ENCODE results near the gene DCST2.
"Not testable (repeated sequence)": the region's sequence is repeated elsewhere in the genome, so short reads cannot be mapped to it uniquely, and the experiment has no call there.

Gene DCST2

GRCh38 chr1:154992721-154993571 is 40.6 kb downstream of the DCST2 start:
- DNase-seq (ENCODE audit: low read depth) = no peak
- H3K4me3 ChIP-seq (ENCODE audit: low read depth, low read length) = no peak overlapping the region
- peak; percentile 7 for TF ChIP-seq CTCF (IDR thresholded peaks at IDR 0.05; ENCODE audit: low read depth, low read length, missing control alignments)

DNA sequence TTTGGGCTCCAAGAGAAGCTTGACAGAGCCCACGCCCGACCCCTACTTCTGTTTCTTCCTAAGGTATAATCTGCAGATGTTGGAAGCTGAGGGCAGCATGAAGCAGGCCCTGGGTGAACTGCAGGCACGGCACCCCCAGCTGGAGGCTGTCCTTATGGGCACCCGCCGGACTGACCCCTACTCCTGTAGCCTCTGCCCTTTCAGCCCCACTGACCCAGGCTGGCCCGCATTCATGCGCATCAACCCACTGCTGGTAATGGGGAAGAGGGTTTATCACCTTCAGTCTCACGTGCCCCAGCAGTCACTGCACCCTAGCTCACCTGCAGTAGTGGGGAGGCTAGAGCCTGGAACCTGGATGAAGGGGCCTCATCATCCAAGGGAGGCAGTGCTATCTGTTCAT is 43.3 kb downstream of the DCST2 start:
- H3K4me3 ChIP-seq (ENCODE audit: low read depth, low read length) = no peak overlapping the region
- no peak for DNase-seq (ENCODE audit: low read depth)
- no peak for TF ChIP-seq CTCF (IDR thresholded peaks at IDR 0.05; ENCODE audit: low read depth, low read length, missing control alignments)

DNA sequence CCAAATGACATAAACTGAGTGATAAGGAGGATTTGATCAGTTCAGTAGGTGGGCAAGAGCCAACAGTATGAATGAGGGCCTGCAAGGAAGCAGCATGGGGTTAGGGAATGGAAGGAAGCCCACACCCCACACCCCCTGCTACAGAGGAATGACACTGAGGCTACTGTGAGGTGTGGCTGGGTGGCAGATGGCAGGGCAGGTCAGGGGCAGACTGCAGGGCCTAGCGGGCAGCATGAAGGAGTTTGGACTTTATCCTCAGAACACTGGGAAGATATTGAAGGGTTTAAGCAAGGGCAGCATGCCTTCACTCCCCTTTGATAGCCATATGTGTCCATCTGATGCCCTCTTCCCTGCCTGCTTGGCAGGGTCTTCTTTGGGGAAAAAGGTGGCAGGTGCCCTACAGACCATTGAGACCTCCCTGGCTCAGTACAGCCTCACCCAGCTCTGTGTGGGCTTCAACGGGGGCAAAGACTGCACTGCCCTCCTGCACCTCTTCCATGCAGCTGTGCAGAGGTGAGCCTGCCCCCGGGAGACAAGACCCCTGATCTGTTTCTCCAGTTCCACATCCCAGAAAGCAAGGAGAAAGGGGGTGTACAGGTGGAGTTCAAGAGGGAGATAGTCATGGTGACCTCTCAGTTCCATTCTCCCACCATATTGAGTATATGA is 44.3 kb downstream of the DCST2 start:
- H3K4me3 ChIP-seq (ENCODE audit: low read depth, low read length) = no peak overlapping the region
- no peak for DNase-seq (ENCODE audit: low read depth)
- no peak for TF ChIP-seq CTCF (IDR thresholded peaks at IDR 0.05; ENCODE audit: low read depth, low read length, missing control alignments)

- H3K4me3 ChIP-seq (ENCODE audit: low read depth, low read length) = no peak overlapping the region
- TF ChIP-seq CTCF (IDR thresholded peaks at IDR 0.05; ENCODE audit: low read depth, low read length, missing control alignments) = no peak
- no peak for DNase-seq (ENCODE audit: low read depth)
Observed at GRCh38 chr1:154988058-154988954, 45.3 kb downstream of the DCST2 start.

- DNase-seq (ENCODE audit: low read depth) = no peak
- no peak for TF ChIP-seq CTCF (IDR thresholded peaks at IDR 0.05; ENCODE audit: low read depth, low read length, missing control alignments)
- H3K4me3 ChIP-seq (ENCODE audit: low read depth, low read length) = no peak overlapping the region
Observed at GRCh38 chr1:154987326-154987725, 46.3 kb downstream of the DCST2 start.

- H3K4me3 ChIP-seq (ENCODE audit: low read depth, low read length); DNase-seq (ENCODE audit: low read depth): not testable (repeated sequence)
Observed at GRCh38 chr1:154986736-154987135, 46.8 kb downstream of the DCST2 start.
